SU-DHL-6 (cell line): ENCODE data around the gene ZYG11B.
"Not testable (repeated sequence)": the region's sequence is repeated elsewhere in the genome, so short reads cannot be mapped to it uniquely, and the experiment has no call there.

Source experiments
- H2AFZ ChIP-seq: fragments of 200-600 bp; sonication (generic); 2 replicates; pipeline ENCODE4 v1.6.1; 2014; ENCODE audit warnings: low read depth, mild to moderate bottlenecking, moderate library complexity, mixed read lengths, antibody characterized with exemption, low read length; ENCODE audit not compliant: severe bottlenecking
- H3F3A ChIP-seq: fragments of 200-600 bp; shearing (Covaris generic); 2 replicates; pipeline ENCODE4 v1.6.0; 2016; ENCODE audit warnings: antibody characterized with exemption, mild to moderate bottlenecking; ENCODE audit not compliant: insufficient read depth
- H3K27ac ChIP-seq: fragments of 200-600 bp; sonication (generic); 2 replicates; pipeline ENCODE4 v1.5.1; 2016; ENCODE audit warnings: low read depth, mild to moderate bottlenecking, low read length, moderate library complexity, mixed read lengths
- H3K27me3 ChIP-seq: fragments of 200-600 bp; sonication (generic), shearing (Covaris generic); 2 replicates; pipeline ENCODE4 v1.6.0; 2014; ENCODE audit warnings: mild to moderate bottlenecking, low read length
- H3K36me3 ChIP-seq: fragments of 200-600 bp; sonication (generic); 2 replicates; pipeline ENCODE4 v1.6.1; 2014; ENCODE audit warnings: mild to moderate bottlenecking, low read length, mixed read lengths
- H3K4me2 ChIP-seq: fragments of 300-600, 200-600 bp; shearing (Covaris generic), sonication (generic); 2 replicates; pipeline ENCODE4 v1.6.0; 2014; ENCODE audit warnings: low read length, low read depth, mild to moderate bottlenecking; ENCODE audit not compliant: poor library complexity, severe bottlenecking
- H3K4me3 ChIP-seq: fragments of 200-600 bp; sonication (generic); 2 replicates; pipeline ENCODE4 v1.5.1; 2014; ENCODE audit warnings: antibody characterized with exemption, low read length, mild to moderate bottlenecking, mixed read lengths; ENCODE audit not compliant: insufficient read depth, poor library complexity, severe bottlenecking
- H3K79me2 ChIP-seq: fragments of 200-600 bp; sonication (generic); 2 replicates; pipeline ENCODE4 v1.6.1; 2014; ENCODE audit warnings: mild to moderate bottlenecking, low read length, moderate library complexity; ENCODE audit not compliant: insufficient read depth
- H3K9ac ChIP-seq: fragments of 200-600 bp; sonication (generic); 2 replicates; pipeline ENCODE4 v1.7.0; 2014; ENCODE audit warnings: mild to moderate bottlenecking, low read length
- H3K9me2 ChIP-seq: fragments of 200-600 bp; sonication (generic); replicated peaks from 2 replicates; pipeline ENCODE4 v1.6.1; 2014; ENCODE audit warnings: low read length; ENCODE audit not compliant: insufficient read depth
- H3K9me3 ChIP-seq: fragments of 200-600 bp; sonication (generic); 2 replicates; pipeline ENCODE4 v1.6.1; 2014; ENCODE audit warnings: low read length, mixed read lengths; ENCODE audit not compliant: insufficient read depth
- H4K20me1 ChIP-seq: fragments of 200-600 bp; sonication (generic); 2 replicates; pipeline ENCODE4 v1.6.1; 2014; ENCODE audit warnings: low read depth, mild to moderate bottlenecking, antibody characterized with exemption, low read length, moderate library complexity, mixed read lengths
- EZH2phosphoT487 ChIP-seq: fragments of 200-600 bp; sonication (generic), shearing (Covaris generic); conservative IDR thresholded peaks from 2 replicates; pipeline ENCODE4 v1.6.1; 2018; ENCODE audit warnings: mild to moderate bottlenecking, antibody characterized with exemption, low read length, moderate library complexity, mixed read lengths
- TF ChIP-seq, protein P1 (sequence below): fragments of 200-600 bp; sonication (generic); IDR thresholded peaks from one replicate; pipeline ENCODE4 v1.5.1; 2017; ENCODE audit warnings: antibody characterized with exemption, mild to moderate bottlenecking, low read length, moderate library complexity; ENCODE audit not compliant: insufficient read depth, poor library complexity, severe bottlenecking

ZYG11B gene

DNA sequence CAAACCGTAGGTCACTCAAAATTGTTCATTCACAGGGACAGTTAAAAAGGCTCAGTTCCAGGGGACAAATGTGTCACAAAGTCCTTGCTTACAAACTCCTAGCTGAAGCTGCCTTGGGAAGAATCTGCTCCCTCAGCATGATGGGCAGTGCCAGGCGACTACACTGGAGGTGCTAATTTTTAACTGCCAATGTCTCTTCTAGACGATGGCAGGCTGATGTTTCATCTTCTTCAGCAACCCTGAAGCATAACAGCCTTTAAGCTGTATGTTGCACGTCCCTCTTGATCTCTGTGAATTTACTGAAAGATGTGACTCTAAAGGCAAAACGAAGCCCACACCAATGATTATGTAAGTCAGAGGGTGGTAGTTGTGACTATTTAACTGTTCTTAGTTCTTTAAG, 39.4 kb upstream of the ZYG11B start:
- no peak overlapping the region for H2AFZ ChIP-seq

DNA sequence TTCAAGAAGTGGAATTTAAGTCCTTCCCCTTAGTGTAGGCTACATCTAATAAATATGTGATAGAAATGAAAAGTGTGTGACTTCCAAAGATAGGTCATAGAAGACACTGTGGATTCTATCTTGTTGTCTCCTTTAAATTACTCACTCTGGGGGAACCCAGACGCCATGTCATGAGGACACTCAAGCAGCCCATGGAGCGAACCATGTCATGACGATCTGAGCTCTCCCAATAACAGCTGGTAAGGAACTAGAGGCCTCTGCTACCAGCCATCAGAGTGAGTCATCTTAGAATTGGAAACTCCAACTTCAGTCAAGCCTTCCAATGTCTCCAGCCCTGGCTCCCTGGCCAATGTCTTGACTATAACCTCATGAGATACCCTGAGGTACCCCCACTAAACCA, 34.4 kb upstream of the ZYG11B start:
- TF ChIP-seq, protein P1, sequence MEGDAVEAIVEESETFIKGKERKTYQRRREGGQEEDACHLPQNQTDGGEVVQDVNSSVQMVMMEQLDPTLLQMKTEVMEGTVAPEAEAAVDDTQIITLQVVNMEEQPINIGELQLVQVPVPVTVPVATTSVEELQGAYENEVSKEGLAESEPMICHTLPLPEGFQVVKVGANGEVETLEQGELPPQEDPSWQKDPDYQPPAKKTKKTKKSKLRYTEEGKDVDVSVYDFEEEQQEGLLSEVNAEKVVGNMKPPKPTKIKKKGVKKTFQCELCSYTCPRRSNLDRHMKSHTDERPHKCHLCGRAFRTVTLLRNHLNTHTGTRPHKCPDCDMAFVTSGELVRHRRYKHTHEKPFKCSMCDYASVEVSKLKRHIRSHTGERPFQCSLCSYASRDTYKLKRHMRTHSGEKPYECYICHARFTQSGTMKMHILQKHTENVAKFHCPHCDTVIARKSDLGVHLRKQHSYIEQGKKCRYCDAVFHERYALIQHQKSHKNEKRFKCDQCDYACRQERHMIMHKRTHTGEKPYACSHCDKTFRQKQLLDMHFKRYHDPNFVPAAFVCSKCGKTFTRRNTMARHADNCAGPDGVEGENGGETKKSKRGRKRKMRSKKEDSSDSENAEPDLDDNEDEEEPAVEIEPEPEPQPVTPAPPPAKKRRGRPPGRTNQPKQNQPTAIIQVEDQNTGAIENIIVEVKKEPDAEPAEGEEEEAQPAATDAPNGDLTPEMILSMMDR: no peak
- no peak for TF ChIP-seq EZH2phosphoT487
- H3K9me2 ChIP-seq: no peaks in the 10 kb centered on the region
- H3K79me2 ChIP-seq: peaks cover 57% of the 10 kb centered on the region
- 0 out of 2 replicates have a peak, but pooled peaks cover 4% of the 10 kb centered on the region for H4K20me1 ChIP-seq
- H3K9ac ChIP-seq: no peak overlapping the region
- H3K27ac ChIP-seq: no peak overlapping the region
- H3K36me3 ChIP-seq: peaks cover 15% of the 10 kb centered on the region
- H3K27me3 ChIP-seq: no peaks in the 10 kb centered on the region
- no peak overlapping the region for H3K4me2 ChIP-seq
- H3K9me3 ChIP-seq: no peaks in the 10 kb centered on the region
- no peak overlapping the region for H2AFZ ChIP-seq
- H3F3A ChIP-seq: peaks cover 12% of the 10 kb centered on the region; the same call in 1 of the 2 replicates
- no peak overlapping the region for H3K4me3 ChIP-seq

More for the DNA sequence above, 39.4 kb upstream of the ZYG11B start:
- Histone ChIP-seq H3K4me3 (no peak overlapping the region), H3F3A (peaks cover 1% of the 10 kb centered on the region; the same call in 1 of the 2 replicates), H4K20me1 (0 out of 2 replicates have a peak, but pooled peaks cover 4% of the 10 kb centered on the region), H3K27ac (no peak overlapping the region), H3K4me2 (no peak overlapping the region), H3K9me3 (no peaks in the 10 kb centered on the region), H3K9me2 (no peaks in the 10 kb centered on the region), H3K79me2 (peaks cover 8% of the 10 kb centered on the region), H3K36me3 (peaks cover 19% of the 10 kb centered on the region), H3K9ac (no peak overlapping the region), H3K27me3 (no peaks in the 10 kb centered on the region)
- TF ChIP-seq, protein P1: no peak
- TF ChIP-seq EZH2phosphoT487: no peak

DNA sequence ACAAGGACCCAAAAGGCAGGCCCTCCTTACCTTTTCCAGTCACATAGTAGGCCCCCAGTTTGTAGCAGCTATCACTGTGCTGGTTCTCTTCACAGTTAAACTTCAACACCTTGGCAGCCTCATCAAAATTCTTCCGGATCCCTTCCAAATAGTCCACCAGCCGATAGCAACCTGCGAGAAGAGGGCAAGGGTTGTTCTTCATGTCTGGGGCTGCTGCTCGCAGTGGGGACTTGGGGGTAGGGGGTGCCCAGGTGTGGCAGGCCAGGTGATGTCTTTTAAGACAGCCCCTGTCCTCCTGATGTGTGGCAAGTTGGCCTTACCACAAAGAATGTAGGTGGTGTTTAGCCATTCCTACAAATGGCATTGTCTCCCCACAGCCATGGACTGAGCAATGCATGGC, 33.6 kb upstream of the ZYG11B start:
- 0 out of 2 replicates have a peak, but pooled peaks cover 4% of the 10 kb centered on the region for H4K20me1 ChIP-seq
- H3F3A ChIP-seq: peaks cover 17% of the 10 kb centered on the region
- no peak overlapping the region for H2AFZ ChIP-seq
- H3K9me3 ChIP-seq: no peaks in the 10 kb centered on the region
- H3K4me2 ChIP-seq: no peak overlapping the region
- no peaks in the 10 kb centered on the region for H3K27me3 ChIP-seq
- no peak overlapping the region for H3K27ac ChIP-seq
- peaks cover 10% of the 10 kb centered on the region for H3K36me3 ChIP-seq
- H3K9me2 ChIP-seq: no peaks in the 10 kb centered on the region
- H3K79me2 ChIP-seq: peaks cover 65% of the 10 kb centered on the region
- no peak overlapping the region for H3K4me3 ChIP-seq
- H3K9ac ChIP-seq: no peak overlapping the region
- TF ChIP-seq, protein P1: no peak
- TF ChIP-seq EZH2phosphoT487: no peak

DNA sequence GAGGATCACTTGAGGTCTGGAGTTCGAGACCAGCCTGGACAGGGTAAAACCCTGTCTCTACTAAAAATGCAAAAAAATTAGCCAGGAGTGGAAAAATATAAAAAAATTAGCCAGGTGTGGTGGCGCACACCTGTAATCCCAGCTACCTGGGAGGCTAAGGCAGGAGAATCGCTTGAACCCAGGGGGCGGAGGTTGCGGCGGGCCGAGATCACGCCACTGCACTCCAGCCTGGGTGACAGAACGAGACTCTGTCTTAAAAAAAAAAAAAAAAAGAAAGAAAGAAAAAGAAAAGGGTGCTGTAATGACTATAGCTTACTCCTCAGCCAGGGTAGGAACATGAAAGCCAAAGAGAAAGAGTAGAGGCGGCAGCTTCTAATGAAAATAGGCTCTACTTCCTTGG, 32.9 kb upstream of the ZYG11B start:
- H2AFZ ChIP-seq, H4K20me1 ChIP-seq, H3K36me3 ChIP-seq, H3K4me2 ChIP-seq, H3K27me3 ChIP-seq, H3K9me3 ChIP-seq, H3K9ac ChIP-seq, H3K4me3 ChIP-seq, H3K27ac ChIP-seq, H3K9me2 ChIP-seq: not testable (repeated sequence)
- H3F3A ChIP-seq: peaks cover 18% of the 10 kb centered on the region
- H3K79me2 ChIP-seq: peaks cover 71% of the 10 kb centered on the region
